GM18519 (cell line): ENCODE results near the gene PRKG1.
"Not testable (repeated sequence)": the region's sequence is repeated elsewhere in the genome, so short reads cannot be mapped to it uniquely, and the experiment has no call there.

Experiments
- ATAC-seq: cut with Tn5 transposase; IDR thresholded peaks from one replicate; pipeline ENCODE4 v1.9.1; 2021; ENCODE audit warnings: mild to moderate bottlenecking, moderate library complexity; ENCODE audit not compliant: unreplicated experiment, low FRiP score

PRKG1 gene

DNA sequence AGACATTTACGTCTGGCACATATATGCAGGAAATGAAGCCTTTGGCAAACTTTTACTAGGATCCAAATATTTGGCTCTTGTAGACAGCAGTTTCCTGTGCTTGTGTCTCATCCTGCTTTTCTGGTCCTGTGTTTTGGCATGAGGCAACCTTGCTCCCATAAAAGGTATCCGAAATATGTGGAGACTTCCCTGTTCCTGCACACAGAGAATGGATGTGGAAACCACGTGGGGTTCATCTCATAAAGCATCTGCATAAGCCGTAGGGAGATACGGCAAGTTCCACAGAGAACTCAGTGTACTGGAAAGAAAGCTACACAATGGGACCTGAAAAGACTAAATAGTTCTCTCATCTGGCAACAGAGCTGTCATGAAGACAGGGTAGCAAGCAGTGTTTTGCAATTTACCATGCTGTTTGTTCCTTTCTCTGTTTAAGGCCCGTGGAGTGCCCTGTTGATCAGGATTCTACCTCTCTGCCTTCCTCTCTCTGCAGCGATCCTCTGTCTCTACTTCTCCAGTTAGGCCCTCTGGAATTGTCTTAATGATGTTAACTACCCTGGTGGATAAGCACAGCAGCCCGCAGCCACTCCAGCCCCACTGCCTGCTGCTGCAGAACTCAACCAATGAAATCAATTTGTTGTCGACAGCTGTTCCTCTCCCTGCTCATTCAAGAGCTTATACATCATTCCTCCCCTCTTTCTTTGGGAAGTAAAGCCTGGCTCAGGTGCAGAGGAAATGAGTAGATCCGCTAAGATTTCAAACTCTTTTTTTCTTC is 331.5 kb downstream of the PRKG1 start:
- no peak for ATAC-seq

DNA sequence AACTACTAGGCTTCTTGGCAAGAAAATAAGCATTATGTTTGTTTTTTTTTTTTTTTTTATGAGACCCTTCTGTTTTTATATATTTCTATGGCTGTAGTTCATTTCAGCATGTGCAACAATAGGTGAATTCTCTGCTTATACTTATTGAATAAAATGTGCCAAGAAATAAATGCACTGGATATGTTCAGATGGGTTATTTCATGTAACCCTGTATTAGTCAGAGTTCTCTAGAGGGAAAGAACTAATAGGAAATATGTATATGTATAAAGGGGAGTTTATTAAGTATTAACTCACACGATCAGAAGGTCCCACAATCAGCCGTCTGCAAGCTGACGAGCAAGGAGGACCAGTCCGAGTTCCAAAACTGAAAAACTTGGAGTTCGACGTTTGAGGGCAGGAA is 332.3 kb downstream of the PRKG1 start:
- ATAC-seq, result no peak

DNA sequence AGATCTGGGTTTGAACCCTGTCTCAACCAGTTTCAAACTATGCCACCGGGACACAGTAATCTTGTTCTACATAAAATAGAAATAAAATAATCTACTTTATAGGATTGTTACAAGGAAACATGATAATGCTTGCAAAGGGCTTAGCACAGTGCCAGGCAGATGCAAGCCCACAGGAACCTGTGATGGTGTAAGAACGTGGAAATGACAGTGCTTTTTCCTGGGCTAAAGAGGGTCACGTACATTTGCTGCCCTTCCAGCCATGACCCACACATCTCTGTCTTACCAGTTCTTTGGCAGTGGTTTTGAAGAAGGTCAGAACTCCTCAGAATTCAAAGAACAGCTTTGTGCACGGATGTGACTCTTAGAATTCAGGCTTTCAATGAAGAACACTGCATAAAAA is 342.2 kb downstream of the PRKG1 start:
- no peak for ATAC-seq

DNA sequence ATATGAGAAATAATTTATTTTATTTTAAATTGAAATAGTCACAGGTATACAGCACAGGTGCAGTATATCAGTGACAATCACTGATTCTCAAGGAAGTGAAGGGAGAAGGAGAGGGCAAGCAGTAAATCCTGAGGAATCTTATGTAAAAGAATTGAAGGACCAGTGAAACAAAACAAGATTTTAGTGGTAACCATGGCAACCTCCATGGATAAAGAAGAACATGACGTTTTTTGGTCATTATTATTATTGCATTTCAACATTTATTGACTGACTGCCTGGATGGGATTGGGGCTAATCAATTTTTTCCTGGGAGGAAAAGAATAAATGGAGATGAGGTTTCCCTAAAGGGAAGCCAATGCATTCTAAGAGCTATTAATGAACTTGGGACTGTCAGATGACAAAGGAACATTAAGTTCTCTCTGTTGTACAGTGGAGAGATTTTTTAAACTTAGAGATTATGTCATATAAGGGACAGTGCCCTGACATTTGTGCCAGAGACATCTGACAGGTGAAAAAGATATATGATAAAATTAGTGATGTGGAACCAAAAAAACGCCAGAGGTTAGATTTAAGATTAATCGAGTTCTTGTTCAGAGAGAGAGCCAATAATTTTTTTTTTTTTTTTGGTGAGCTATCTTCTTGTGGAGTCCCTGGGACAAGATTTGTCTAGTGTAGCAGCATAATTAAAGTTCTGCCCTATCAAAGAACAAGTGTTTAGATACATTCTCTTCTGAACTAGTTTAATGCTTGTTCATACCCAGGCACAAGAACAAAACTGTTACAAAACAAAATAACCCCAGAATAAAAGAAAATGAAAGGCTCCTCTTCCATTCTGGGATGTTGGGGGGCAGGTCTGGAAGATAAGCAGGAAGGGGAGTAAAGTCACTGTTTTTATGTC is 345.2 kb downstream of the PRKG1 start:
- no peak for ATAC-seq

DNA sequence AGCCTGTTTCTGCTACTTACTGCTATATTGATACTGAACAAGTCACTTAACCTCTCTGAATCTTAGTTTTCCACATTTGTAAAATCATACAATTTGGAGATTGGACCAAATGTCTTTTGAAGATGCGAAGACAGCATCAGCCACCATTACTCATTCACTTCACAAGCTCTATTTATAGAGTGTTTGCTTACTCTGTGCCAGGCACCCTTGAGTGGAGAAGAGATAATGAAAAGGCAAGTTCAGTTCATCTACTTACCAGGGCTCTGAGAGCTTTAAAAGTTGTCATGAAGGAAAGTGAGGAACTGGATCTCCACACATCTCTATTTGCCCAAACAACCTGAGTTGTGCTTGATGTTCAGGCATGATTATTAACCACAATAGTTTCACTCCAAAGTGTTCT is 347.6 kb downstream of the PRKG1 start:
- ATAC-seq, result no peak

DNA sequence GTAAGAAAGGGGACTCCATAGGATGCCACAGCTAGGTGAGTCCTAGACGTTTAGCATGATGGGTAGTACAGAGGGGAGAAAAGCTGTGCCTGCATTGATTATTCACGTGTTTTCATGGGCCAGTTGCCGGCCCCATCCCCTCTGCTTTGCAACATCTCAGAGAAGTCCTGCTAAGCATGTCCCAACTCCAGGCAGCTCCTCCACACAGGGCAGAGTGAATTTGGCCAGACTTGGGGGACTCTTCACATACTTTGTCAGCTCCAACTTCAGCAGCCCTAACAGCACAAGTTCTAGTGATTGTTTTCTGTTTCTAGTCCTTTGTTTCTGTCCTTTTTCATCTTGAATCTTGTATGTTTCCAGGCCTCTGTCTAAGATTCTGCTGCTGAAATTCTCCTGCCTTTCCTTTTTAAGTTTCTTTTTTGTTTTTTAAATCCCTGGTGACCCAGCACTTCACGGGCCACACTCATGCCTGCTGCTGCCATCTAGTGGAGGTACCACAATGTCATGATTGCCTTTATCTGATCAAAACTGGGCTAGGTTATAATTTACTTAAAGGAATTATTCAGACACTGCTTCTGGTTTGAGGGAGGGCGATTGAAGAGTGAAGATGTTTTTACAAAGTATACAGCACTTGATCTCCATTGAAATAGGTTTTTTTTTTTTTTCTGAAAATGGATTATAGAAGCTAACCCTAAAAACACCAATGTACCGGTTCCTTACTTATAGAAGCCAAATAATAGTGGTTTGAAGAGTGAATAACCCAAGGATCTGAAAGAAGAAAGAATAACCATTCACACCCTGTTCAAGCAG is 348.2 kb downstream of the PRKG1 start:
- peak; percentile 70 for ATAC-seq

DNA sequence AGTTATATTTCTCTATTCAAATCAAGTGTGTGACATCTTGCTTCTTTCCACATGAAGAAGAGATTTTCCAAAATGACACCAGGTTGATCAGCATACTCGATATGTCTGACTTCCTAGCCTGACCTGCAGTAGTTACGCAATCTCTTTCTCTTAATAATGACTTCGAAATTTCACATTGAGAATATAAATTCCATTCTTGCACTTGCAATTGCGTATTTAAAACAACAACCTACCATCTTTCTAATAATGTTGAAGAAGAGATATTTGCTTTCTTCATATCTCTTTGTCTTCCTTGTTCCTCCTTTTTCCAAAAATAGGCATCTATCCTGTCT is 348.8 kb downstream of the PRKG1 start:
- ATAC-seq, result no peak

- no peak for ATAC-seq
Observed at GRCh38 chr10:51425431-51425830, 351.1 kb downstream of the PRKG1 start.

- no peak for ATAC-seq
Observed at GRCh38 chr10:51427758-51428157, 353.5 kb downstream of the PRKG1 start.

DNA sequence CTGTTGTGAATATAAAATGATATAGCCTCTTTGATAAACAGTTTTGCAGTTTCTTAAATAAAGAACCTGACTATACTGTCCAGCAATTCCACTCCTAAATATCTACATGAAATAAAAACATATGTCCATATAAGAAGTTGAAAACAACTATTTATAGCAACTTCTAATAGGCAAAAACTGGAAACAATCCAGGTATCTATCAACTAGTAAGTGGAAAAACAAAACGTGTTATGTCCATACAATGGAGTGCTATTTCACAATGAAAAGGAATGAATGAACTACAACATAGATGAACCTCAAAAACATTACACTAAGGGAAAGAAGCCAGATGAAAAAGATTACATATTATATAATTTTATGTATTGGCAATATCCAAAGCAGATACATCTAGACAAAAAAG is 356.2 kb downstream of the PRKG1 start:
- no peak for ATAC-seq

- ATAC-seq, result no peak
Observed at GRCh38 chr10:51433949-51434475, 359.7 kb downstream of the PRKG1 start.

DNA sequence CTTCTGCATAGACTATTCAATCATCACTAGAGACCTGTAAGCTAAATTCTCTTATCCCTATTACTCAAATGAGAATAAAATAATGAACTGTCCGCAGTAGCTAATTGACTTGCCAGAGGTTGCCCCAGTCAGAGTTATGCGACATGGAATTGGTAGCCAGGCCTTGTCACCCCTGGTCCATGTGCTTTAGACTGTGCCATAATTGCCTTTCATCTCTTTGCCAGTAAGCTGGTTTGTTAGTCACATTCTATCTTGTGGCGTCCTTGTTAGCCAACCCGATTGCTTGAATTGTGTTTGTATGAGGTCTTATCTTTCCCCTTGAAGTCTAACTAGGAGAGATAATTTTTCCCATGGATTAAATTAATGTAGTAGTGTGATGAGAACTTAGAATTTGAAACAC is 362.5 kb downstream of the PRKG1 start:
- no peak for ATAC-seq

- ATAC-seq, result no peak
Observed at GRCh38 chr10:51439645-51440044, 365.4 kb downstream of the PRKG1 start.

DNA sequence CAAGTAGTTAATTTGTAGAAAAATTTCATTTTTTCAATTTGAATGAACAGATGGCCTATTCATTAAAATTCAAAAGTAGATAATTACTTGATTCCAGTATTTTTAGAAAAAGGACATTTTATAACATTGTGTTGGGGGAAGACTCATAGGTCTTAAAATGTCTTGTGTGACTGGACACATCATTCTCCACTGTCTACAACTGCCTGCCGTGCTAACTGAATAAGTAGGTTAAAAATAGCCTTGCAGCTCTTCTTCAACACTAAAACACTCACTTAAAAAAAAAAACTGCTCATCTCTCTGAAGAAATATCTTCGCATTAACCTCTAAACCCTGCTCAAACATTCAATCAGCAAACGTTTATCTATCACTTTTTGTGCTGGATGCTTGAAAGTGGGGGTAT is 371.3 kb downstream of the PRKG1 start:
- no peak for ATAC-seq

GRCh38 chr10:51447119-51447518 is 372.8 kb downstream of the PRKG1 start:
- ATAC-seq, result no peak

- not testable (repeated sequence) for ATAC-seq
Observed at GRCh38 chr10:51455762-51456161, 381.5 kb downstream of the PRKG1 start.

DNA sequence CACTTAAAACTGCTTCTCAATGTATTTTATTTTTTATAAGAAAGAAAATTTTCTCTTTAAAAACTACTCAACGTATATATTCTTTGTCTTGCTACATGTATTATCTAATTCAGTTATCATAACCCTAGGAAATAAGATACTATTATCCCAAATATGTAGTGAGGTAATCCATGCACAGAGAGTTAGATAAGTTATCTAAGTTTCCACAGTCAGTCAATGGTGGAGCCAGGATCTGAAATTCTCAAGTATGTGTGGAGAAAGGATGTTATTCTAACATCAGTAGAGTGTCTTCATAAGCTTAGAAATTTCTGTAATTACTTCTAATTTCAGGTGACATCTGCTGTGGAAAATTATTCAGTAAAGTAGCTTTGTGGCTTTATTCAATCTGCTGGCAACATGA is 385.2 kb downstream of the PRKG1 start:
- no peak for ATAC-seq

DNA sequence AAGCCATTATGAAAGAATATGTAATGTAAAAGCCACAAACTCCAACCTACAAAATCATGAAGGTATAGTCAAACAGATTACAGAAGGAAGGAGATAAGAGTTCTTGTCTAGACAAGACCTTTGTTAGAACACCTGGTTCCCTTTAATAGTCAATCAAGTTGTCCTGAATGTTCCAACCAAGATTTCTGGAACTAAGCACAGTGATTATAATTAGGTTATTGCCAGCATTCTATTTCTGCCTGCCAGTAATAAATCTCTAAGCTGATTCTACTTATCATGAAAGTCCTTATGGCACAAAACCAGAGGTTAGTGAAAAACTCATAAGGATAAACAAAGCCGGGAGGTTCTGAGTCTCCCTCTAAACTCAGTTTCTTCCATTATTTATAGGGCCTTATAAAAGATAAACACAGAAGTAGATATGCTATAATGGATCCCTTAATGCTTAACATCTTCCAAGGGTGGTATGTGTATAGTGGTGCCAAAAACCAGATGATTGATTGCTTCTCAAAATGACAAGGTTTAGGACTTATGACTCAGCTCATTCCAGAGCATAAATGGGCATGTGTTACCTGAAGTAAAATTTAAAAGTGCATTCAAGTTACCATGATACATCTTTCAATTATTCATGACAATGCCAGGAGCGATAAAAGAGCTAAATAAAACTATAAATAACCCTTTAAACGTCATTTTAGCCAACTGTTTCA is 387.9 kb downstream of the PRKG1 start:
- ATAC-seq, result no peak

- no peak for ATAC-seq
Observed at GRCh38 chr10:51468424-51468823, 394.1 kb downstream of the PRKG1 start.

DNA sequence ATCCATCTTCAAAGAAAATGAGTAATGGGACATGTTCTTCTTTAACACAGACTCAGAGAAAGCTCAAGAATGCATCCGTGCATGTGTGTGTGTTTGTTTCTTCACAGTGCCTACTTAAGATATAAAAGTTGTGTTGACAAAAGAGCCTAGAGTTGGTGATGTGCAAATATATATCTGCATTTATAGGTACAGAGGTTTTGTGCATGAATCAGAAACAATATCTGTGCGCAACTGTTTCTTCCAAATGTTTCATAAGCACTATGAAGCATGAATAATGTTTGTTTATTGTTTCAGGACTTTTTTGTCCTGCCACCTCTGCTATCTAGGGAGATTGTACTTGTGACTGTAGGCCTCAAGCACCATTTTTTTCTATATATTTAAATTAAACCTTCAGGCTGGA is 395.4 kb downstream of the PRKG1 start:
- no peak for ATAC-seq
